ENCODE measurements around the gene U2AF1L4.

DNA sequence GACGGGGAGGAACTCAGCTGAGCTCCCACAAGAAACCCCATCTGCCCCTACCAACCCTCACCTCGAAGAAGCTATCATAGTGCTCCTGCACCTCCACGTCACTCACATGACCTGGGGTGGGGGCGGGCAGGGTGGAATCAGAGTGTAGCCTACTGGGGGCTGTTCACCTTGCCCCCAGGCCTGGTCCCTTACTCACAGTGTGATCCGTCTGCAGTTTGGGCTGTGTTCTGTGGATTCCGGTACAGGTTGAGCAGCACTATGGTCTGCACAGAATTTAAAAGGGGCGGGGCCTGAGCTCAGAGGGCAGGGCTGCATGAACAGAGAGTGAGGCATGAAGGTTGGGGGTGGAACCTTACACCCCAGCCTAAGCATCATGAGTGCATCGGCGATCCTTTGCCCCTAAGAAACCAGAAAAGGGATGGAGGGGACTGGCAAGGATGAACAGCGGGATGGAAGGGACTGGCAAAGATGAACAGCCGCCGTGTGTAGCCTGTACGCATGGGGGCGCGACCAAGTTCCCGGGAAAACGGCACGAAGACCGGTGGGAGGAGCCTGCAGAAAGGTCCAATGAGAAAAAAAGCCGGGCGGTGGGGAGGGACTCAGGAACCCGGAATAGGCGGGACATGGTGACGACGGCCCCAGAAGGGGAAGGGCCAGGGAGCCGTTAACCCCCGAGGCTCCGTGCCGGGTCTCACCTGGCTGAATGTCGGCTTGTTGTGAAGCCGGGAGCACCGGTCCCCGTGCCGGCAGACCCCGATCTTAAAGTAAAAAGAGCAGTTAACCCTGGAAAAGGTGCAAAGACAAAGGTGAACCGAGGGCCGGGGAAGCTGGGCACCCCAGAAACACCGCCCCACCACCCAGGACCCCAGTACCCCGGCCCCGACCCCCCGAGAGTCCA lies 539 bp downstream of the U2AF1L4 start:
- TF ChIP-seq POLR2AphosphoS5 (IDR thresholded peaks at IDR 0.05; ENCODE audit: low read length) (peak; percentile 81), MXI1 (IDR thresholded peaks at IDR 0.05; ENCODE audit: low read depth, low read length) (no peak; the same call in 1 of the 2 replicates), ESRRA (IDR thresholded peaks at IDR 0.05; ENCODE audit: low read length) (no peak), NR2C2 (IDR thresholded peaks at IDR 0.05; ENCODE audit: borderline replicate concordance, control insufficient read depth, insufficient read length, low read depth) (no peak), POLR2A (IDR thresholded peaks at IDR 0.05; ENCODE audit: low read depth, low read length) (peak; percentile 79), MTA3 (IDR thresholded peaks at IDR 0.05; ENCODE audit: borderline replicate concordance, low read length) (no peak), RELA (IDR thresholded peaks at IDR 0.05; ENCODE audit: borderline replicate concordance, partially characterized antibody) (no peak), NFIC (IDR thresholded peaks at IDR 0.05; ENCODE audit: low read depth, low read length) (no peak)
- TF ChIP-seq, protein P1, sequence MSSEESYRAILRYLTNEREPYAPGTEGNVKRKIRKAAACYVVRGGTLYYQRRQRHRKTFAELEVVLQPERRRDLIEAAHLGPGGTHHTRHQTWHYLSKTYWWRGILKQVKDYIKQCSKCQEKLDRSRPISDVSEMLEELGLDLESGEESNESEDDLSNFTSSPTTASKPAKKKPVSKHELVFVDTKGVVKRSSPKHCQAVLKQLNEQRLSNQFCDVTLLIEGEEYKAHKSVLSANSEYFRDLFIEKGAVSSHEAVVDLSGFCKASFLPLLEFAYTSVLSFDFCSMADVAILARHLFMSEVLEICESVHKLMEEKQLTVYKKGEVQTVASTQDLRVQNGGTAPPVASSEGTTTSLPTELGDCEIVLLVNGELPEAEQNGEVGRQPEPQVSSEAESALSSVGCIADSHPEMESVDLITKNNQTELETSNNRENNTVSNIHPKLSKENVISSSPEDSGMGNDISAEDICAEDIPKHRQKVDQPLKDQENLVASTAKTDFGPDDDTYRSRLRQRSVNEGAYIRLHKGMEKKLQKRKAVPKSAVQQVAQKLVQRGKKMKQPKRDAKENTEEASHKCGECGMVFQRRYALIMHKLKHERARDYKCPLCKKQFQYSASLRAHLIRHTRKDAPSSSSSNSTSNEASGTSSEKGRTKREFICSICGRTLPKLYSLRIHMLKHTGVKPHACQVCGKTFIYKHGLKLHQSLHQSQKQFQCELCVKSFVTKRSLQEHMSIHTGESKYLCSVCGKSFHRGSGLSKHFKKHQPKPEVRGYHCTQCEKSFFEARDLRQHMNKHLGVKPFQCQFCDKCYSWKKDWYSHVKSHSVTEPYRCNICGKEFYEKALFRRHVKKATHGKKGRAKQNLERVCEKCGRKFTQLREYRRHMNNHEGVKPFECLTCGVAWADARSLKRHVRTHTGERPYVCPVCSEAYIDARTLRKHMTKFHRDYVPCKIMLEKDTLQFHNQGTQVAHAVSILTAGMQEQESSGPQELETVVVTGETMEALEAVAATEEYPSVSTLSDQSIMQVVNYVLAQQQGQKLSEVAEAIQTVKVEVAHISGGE (CRISPR knock-in tag; IDR thresholded peaks at IDR 0.05) = no peak

Data from GM12878 (cell line).